Astrocyte of the cerebellum (primary cell): ENCODE measurements around the gene LHPP.
A peak's percentile ranks its signal among the peaks of the same experiment; 100 is the strongest.

Experiments used
- DNase-seq: peaks from one replicate; pipeline ENCODE4 v3.0.0-alpha.2; 2011; ENCODE audit warnings: low read depth
- H3K4me3 ChIP-seq: 2 replicates; pipeline ENCODE4 v1.5.1; 2011; ENCODE audit warnings: mild to moderate bottlenecking, low read depth, low read length, moderate library complexity
- CTCF ChIP-seq: IDR thresholded peaks from 2 replicates; pipeline ENCODE4 v1.5.1; 2012; ENCODE audit warnings: low read length, low read depth, moderate library complexity, mild to moderate bottlenecking; ENCODE audit errors: missing control alignments
- in situ Hi-C: cut with HindIII; loops from 2 replicates; pipeline ENCODE4 v1.10.0; 2017; ENCODE audit warnings: low sequenced_read_pairs

LHPP gene

DNA sequence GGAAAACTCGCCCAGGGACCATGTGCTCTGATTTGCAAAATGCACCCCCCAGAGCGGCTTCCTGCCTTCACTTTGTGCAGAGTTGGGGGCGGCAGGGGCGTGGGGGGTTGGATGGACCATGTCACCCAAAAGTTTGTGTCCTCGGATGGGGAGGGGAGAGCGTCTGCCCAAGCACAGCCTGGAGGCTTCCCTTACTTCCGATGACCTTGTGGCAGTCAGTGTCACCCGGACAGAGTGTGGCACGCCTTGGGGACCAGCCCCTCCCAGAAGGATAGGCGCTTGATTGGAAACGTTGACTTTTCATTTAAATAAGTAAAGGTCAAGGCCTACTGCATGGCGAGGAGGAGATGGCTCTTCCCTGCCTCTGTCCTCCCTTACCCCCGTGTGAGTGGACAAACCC lies 71.6 kb downstream of the LHPP start:
- no peak overlapping the region for H3K4me3 ChIP-seq
- no peak for TF ChIP-seq CTCF
- in situ Hi-C loops = no loop called here

DNA sequence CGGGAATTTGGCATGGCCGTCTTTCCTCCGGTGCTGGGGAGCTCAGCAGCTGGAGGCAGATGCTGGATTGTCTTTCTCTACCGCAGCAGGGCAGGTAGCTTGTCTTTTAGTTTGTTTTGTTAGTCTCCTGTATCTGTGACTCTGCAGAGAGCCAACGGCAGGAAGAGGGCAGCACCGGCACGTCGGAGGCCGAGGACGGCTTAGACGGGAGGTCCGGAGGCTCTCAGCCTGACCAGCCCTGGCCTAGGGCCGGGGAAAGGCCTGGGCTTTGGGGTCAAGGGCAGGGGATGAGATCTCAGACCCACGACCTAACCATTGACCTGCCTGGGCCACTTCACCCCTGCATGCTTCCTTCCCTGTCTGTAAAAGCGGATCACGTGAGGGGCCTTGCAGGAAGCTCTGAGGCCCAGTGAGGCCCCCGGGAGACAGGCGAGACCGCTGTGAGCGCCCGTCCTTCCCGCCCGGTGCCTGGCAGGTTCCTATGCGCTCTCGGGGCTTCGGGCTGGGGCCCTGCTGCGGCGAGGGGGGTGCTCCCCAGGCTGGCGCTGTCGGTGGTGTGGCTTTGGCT lies 72.7 kb downstream of the LHPP start:
- peak; percentile 60 for TF ChIP-seq CTCF
- no peak for DNase-seq
- no peak overlapping the region for H3K4me3 ChIP-seq
- in situ Hi-C loops = no loop called here

More for the DNA sequence above, 71.6 kb downstream of the LHPP start:
- no peak for DNase-seq

DNA sequence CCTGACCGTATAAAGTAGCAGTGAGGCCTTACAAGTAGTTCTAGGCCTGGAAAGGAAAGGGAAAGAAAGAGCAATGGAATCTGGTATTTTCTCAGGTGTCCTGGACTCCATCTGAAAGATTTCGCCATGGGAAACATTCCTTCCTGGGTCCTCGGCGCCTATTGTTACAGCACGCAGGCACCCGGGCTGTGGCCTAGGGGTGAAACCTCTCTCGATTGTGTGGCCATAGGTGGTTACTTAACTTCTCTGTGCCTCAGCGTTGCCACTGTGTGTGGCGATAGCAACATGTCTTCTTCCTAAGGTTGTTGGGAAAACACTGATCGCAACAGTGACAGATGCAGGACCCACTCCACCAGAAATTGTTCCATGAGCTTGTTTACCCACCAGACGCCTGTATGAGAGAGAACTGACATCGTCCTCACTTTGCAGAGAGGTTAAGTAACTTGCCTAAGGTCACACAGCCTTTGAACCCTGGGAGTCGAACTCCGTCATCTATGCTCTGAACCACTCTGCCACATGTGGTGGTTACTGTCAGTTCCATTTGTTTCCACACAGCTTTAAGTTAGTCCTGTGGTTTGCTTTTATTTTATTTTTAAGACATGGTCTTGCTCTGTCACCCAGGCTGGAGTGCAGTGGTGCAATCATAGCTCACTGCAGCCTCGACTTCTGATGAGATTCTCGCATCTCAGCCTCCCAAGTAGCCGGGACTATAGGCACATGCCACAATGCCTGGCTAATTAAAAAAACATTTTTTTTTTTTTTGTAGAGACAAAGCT lies 73.4 kb downstream of the LHPP start:
- TF ChIP-seq CTCF = no peak
- in situ Hi-C loops = no loop called here
- DNase-seq = no peak
- H3K4me3 ChIP-seq = no peak overlapping the region

- no peak for DNase-seq
- in situ Hi-C loops = no loop called here
- TF ChIP-seq CTCF = no peak
- no peak overlapping the region for H3K4me3 ChIP-seq
Observed at GRCh38 chr10:124535731-124536495, 74.3 kb downstream of the LHPP start.

GRCh38 chr10:124536496-124537050 lies 75.0 kb downstream of the LHPP start:
- in situ Hi-C loops = no loop called here
- no peak for TF ChIP-seq CTCF
- H3K4me3 ChIP-seq = no peak overlapping the region
- no peak for DNase-seq

DNA sequence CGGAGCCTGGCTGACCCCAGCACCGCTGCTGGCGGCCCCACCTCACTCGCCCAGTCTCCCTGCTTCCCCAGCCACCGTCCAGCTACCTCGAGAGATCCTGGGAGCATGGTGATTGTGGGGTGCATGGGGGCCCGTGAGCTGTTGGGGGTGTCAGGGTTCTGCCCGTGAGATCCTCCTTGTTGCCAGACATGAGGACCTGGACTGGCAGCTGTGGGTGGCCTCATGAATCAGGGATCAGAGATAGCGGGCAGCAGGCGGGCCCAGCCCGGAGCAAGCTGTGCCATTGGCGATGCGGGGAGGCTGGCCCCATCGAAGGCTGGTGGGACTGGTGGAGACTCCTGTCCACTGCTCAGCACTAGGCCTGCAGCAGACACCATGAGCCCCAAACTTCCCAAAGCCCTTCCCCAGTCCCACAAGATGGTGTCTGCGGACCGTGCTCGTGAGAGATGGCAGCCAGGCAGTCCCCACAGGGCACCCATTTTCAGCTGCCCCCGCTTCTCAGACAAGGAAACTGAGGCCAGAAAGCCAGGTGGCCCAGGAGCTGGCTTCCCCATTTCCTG lies 75.6 kb downstream of the LHPP start:
- in situ Hi-C loops = no loop called here
- no peak for TF ChIP-seq CTCF
- no peak overlapping the region for H3K4me3 ChIP-seq
- DNase-seq = no peak
